ENCODE results near the gene RETN. TPM values are rescaled to one million over a fixed set of nuclear protein-coding genes. Genes with fewer than 3 reads are reported as not detected.

Gene RETN, protein sequence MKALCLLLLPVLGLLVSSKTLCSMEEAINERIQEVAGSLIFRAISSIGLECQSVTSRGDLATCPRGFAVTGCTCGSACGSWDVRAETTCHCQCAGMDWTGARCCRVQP
- total RNA-seq (ENCODE audit: unreplicated experiment) = not detected
- long read RNA-seq = 0 reads

GRCh38 chr19:7668842-7669241 lies at the start of gene RETN:
Gene RETN (plus strand): TSS chr19:7669049. CDS start chr19:7669327, 278 bp downstream.
- H3K27me3 Mint-ChIP-seq (ENCODE audit: unreplicated experiment) = peaks cover 14% of the 10 kb centered on the region
- H3K27ac Mint-ChIP-seq (ENCODE audit: unreplicated experiment) = no peak within 1 kb of the TSS
- peaks cover 4% of the 10 kb centered on the region for H3K4me1 Mint-ChIP-seq (ENCODE audit: low read depth, unreplicated experiment)
- peak within 1 kb of the TSS; percentile 80 for H3K4me3 Mint-ChIP-seq (ENCODE audit: unreplicated experiment)
- H3K36me3 Mint-ChIP-seq (ENCODE audit: unreplicated experiment) = peaks cover under 1% of the 10 kb centered on the region
- TF ChIP-seq CTCF (IDR thresholded peaks at IDR 0.05; ENCODE audit: partially characterized antibody, unreplicated experiment) = no peak
- H3K9me3 Mint-ChIP-seq (ENCODE audit: unreplicated experiment) = no peaks in the 10 kb centered on the region
- no peak for DNase-seq

GRCh38 chr19:7619671-7620441 lies 49.0 kb upstream of the RETN start:
- no peaks in the 10 kb centered on the region for H3K36me3 Mint-ChIP-seq (ENCODE audit: unreplicated experiment)
- peaks cover 7% of the 10 kb centered on the region for H3K9me3 Mint-ChIP-seq (ENCODE audit: unreplicated experiment)
- no peak overlapping the region for H3K4me3 Mint-ChIP-seq (ENCODE audit: unreplicated experiment)
- TF ChIP-seq CTCF (IDR thresholded peaks at IDR 0.05; ENCODE audit: partially characterized antibody, unreplicated experiment) = no peak
- no peak overlapping the region for H3K27ac Mint-ChIP-seq (ENCODE audit: unreplicated experiment)
- no peak for DNase-seq
- peaks cover 3% of the 10 kb centered on the region for H3K27me3 Mint-ChIP-seq (ENCODE audit: unreplicated experiment)
- no peaks in the 10 kb centered on the region for H3K4me1 Mint-ChIP-seq (ENCODE audit: low read depth, unreplicated experiment)

- H3K27me3 Mint-ChIP-seq (ENCODE audit: unreplicated experiment) = peaks cover 3% of the 10 kb centered on the region
- peaks cover 7% of the 10 kb centered on the region for H3K9me3 Mint-ChIP-seq (ENCODE audit: unreplicated experiment)
- no peak overlapping the region for H3K4me3 Mint-ChIP-seq (ENCODE audit: unreplicated experiment)
- no peak overlapping the region for H3K27ac Mint-ChIP-seq (ENCODE audit: unreplicated experiment)
- DNase-seq = no peak
- no peaks in the 10 kb centered on the region for H3K36me3 Mint-ChIP-seq (ENCODE audit: unreplicated experiment)
- no peaks in the 10 kb centered on the region for H3K4me1 Mint-ChIP-seq (ENCODE audit: low read depth, unreplicated experiment)
- no peak for TF ChIP-seq CTCF (IDR thresholded peaks at IDR 0.05; ENCODE audit: partially characterized antibody, unreplicated experiment)
Observed at GRCh38 chr19:7620442-7621412, 48.1 kb upstream of the RETN start.

DNA sequence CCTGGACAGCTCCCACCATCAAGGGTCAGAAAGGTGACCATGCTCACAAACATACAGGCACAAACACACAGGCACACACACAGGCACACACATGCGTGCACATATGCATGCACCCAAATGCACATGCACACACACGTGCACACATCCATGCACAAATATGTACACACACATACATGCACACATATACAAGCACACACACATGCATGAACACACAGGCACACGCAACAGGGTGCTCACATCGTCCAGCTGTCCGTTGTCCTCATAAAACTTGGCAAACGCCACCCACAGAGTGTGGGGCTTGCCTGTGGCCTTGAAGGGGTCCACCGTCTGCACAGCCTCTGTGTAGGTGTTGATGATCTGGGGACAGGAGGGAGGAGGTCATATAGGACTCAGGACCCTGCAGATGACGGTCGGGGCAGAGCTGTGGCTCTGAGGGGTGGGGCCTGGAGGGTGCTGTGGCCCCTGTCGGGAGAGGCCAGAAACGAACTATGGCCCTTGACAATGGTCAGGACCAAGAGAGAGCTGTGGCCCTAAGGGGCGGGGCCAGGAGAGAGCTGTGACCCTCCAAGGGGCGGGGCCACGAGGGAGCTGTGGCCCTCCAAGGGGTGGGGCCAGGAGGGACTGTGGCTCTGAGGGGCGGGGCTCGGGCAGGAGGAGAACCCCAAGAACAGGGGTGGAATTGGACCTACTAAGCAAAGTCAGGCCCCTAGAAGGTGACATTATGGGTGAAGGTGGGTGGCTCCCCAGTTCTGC lies 45.7 kb upstream of the RETN start:
- Mint-ChIP-seq H3K9me3 (ENCODE audit: unreplicated experiment) (peaks cover 9% of the 10 kb centered on the region), H3K4me1 (ENCODE audit: low read depth, unreplicated experiment) (no peaks in the 10 kb centered on the region), H3K27ac (ENCODE audit: unreplicated experiment) (no peak overlapping the region), H3K4me3 (ENCODE audit: unreplicated experiment) (no peak overlapping the region), H3K27me3 (ENCODE audit: unreplicated experiment) (peaks cover 3% of the 10 kb centered on the region), H3K36me3 (ENCODE audit: unreplicated experiment) (no peaks in the 10 kb centered on the region)
- TF ChIP-seq CTCF (IDR thresholded peaks at IDR 0.05; ENCODE audit: partially characterized antibody, unreplicated experiment) = no peak
- no peak for DNase-seq

All from glutamatergic neuron (in vitro differentiated cells).